ENCODE measurements around the gene NOSIP. TPM values are rescaled to one million over a fixed set of nuclear protein-coding genes. Genes with fewer than 3 reads are reported as not detected.
A peak's percentile ranks its signal among the peaks of the same experiment; 100 is the strongest.

NOSIP gene
- total RNA-seq, 1 donor from 2014 or later, result 26.2 TPM

DNA sequence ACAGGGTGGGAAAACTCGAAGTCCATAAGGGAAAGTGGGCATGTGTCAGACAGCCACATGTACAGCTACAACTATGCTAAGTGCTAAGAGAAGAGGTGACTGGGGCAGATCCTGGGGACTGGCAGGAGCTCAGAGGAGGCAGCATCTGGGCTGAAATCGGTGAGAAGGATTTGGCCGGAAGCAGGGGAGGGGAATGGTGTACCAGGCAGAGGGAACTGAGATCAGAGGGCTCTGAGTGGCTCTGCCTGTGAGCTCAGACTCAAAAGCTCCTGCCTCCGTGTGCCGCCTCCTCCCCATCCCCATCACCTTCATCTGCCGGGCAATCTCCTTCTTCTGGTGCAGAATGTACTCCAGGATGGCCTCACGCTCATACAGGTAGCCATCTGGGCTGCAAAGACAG, 21.8 kb downstream of the NOSIP start:
- H3K79me2 ChIP-seq (ENCODE audit: low read depth), result peaks cover 19% of the 10 kb centered on the region
- Mint-ChIP-seq H3K4me1 (peaks cover 10% of the 10 kb centered on the region), H3K27me3 (ENCODE audit: insufficient read depth, low read depth) (peaks cover 2% of the 10 kb centered on the region), H3K9me3 (no peaks in the 10 kb centered on the region), H3K36me3 (peaks cover 16% of the 10 kb centered on the region), H3K4me3 (peak overlapping the region; percentile 48), H3K27ac (no peak overlapping the region)
- H3K9ac ChIP-seq, result no peak overlapping the region
- H4K20me1 ChIP-seq (ENCODE audit: low read depth), result peaks cover 23% of the 10 kb centered on the region
- H3K27ac ChIP-seq, result no peak overlapping the region
- H3K36me3 ChIP-seq, result no peaks in the 10 kb centered on the region
- no peak overlapping the region for H3K4me3 ChIP-seq
- H2AFZ ChIP-seq (replicated peaks), result no peak overlapping the region
- TF ChIP-seq EZH2phosphoT487 (IDR thresholded peaks at IDR 0.05) (no peak), CTCF (IDR thresholded peaks at IDR 0.05) (no peak), EZH2 (IDR thresholded peaks at IDR 0.05) (no peak)
- DNase-seq (ENCODE audit: low spot score), result no peak
- no peak overlapping the region for H3K4me2 ChIP-seq
- H3K27me3 ChIP-seq, result no peaks in the 10 kb centered on the region
- H3F3A ChIP-seq (ENCODE audit: low read depth), result peaks cover 14% of the 10 kb centered on the region
- H3K9me3 ChIP-seq (ENCODE audit: low read depth), result no peaks in the 10 kb centered on the region
- peaks cover 8% of the 10 kb centered on the region for H3K4me1 ChIP-seq

- peaks cover 17% of the 10 kb centered on the region for H4K20me1 ChIP-seq (ENCODE audit: low read depth)
Observed at GRCh38 chr19:49557641-49558325, 22.6 kb downstream of the NOSIP start.

DNA sequence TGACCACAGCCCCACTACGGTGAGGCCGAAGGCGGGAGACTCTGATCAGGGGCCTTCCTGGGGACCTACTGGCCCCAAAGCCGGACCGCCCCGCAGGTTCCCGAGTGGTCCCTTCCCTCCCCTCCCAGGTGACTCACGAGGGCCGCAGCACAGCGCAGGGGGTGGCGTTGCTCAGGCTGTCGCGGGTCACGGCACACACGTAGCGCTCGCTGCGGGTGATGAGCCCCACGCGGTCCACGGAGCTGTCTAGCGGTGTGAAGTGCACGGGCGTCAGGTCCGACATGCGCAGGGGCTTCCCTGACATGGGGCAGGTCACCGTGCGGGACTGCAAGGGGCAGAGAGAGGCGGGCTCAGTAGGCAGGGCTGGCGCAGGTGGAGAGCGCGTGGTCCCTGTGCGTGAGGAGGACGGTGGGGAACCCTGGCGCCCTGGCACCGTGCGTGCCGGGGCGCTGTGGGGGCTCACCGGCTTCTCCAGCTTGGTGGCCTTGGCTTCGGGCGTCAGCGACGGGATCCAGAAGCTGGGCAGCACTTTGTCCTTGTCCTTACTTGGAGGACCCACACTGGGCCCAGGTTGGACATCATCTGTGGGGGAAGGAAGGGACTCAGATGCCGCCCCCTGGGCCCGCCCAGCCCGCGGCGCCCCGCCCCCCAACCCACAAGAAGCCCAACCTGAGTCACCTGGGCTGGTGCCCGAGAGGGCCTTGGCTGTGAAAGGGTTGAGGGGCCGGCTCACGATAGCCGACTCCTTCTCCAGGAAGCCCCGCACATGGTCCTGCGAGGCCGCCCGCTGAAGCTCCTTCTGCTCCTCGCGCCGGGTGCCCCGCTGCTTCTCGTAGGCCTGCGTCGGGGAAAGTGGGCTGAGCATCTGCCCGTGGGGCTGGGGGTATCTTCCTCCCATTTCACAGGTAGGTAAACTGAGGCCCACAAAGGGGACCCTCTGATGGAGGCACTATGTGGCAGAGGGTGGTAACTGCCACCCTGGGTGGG, 23.7 kb downstream of the NOSIP start:
- Histone ChIP-seq H3K9ac (no peak overlapping the region), H3K9me3 (ENCODE audit: low read depth) (no peaks in the 10 kb centered on the region), H3K27me3 (no peaks in the 10 kb centered on the region), H3K36me3 (no peaks in the 10 kb centered on the region), H3F3A (ENCODE audit: low read depth) (peaks cover 14% of the 10 kb centered on the region), H2AFZ (replicated peaks) (no peak overlapping the region), H4K20me1 (ENCODE audit: low read depth) (peaks cover 13% of the 10 kb centered on the region), H3K27ac (no peak overlapping the region), H3K4me1 (peaks cover 8% of the 10 kb centered on the region), H3K4me2 (peak overlapping the region; percentile 64), H3K79me2 (ENCODE audit: low read depth) (no peaks in the 10 kb centered on the region), H3K4me3 (peak overlapping the region; percentile 5)
- no peak for TF ChIP-seq CTCF (IDR thresholded peaks at IDR 0.05)
- no peak for TF ChIP-seq EZH2 (IDR thresholded peaks at IDR 0.05)
- TF ChIP-seq EZH2phosphoT487 (IDR thresholded peaks at IDR 0.05), result no peak
- DNase-seq (ENCODE audit: low spot score), result peak; percentile 18
- peaks cover 11% of the 10 kb centered on the region for H3K4me1 Mint-ChIP-seq
- H3K36me3 Mint-ChIP-seq, result peaks cover 17% of the 10 kb centered on the region
- no peak overlapping the region for H3K27ac Mint-ChIP-seq
- H3K9me3 Mint-ChIP-seq, result no peaks in the 10 kb centered on the region
- no peak overlapping the region for H3K4me3 Mint-ChIP-seq
- H3K27me3 Mint-ChIP-seq (ENCODE audit: insufficient read depth, low read depth), result peaks cover 2% of the 10 kb centered on the region

More at GRCh38 chr19:49557641-49558325, 22.6 kb downstream of the NOSIP start:
- H3K27ac Mint-ChIP-seq, result no peak overlapping the region
- peaks cover 11% of the 10 kb centered on the region for H3K4me1 Mint-ChIP-seq
- H3K27me3 ChIP-seq, result no peaks in the 10 kb centered on the region
- H3K4me2 ChIP-seq, result no peak overlapping the region
- peaks cover 10% of the 10 kb centered on the region for H3K79me2 ChIP-seq (ENCODE audit: low read depth)
- no peaks in the 10 kb centered on the region for H3K9me3 Mint-ChIP-seq
- no peaks in the 10 kb centered on the region for H3K9me3 ChIP-seq (ENCODE audit: low read depth)
- no peak for TF ChIP-seq EZH2 (IDR thresholded peaks at IDR 0.05)
- no peak for TF ChIP-seq EZH2phosphoT487 (IDR thresholded peaks at IDR 0.05)
- no peak for TF ChIP-seq CTCF (IDR thresholded peaks at IDR 0.05)
- H3K9ac ChIP-seq, result no peak overlapping the region
- H3F3A ChIP-seq (ENCODE audit: low read depth), result peaks cover 14% of the 10 kb centered on the region
- peaks cover 17% of the 10 kb centered on the region for H3K36me3 Mint-ChIP-seq
- no peaks in the 10 kb centered on the region for H3K36me3 ChIP-seq
- DNase-seq (ENCODE audit: low spot score), result no peak
- peaks cover 2% of the 10 kb centered on the region for H3K27me3 Mint-ChIP-seq (ENCODE audit: insufficient read depth, low read depth)
- peak overlapping the region; percentile 68 for H3K4me3 Mint-ChIP-seq
- H3K27ac ChIP-seq, result no peak overlapping the region
- no peak overlapping the region for H3K4me3 ChIP-seq
- H3K4me1 ChIP-seq, result peaks cover 8% of the 10 kb centered on the region
- no peak overlapping the region for H2AFZ ChIP-seq (replicated peaks)

All from neural progenitor cell (in vitro differentiated cells).